Left ventricle myocardium inferior (tissue), 1 donor: Measurements from ENCODE around the gene IGFL1. TPM values are rescaled to one million over a fixed set of nuclear protein-coding genes. Genes with fewer than 3 reads are reported as not detected.
"Not testable (repeated sequence)": the region's sequence is repeated elsewhere in the genome, so short reads cannot be mapped to it uniquely, and the experiment has no call there.

ENCODE experiments used
- DNase-seq: peaks from one replicate; pipeline ENCODE4 v3.0.0-alpha.2; 2020
- H3K27ac ChIP-seq: fragments of 200-600 bp; replicated peaks from 2 replicates; pipeline ENCODE4 v1.8.0; 2021
- H3K27me3 ChIP-seq: fragments of 200-600 bp; 2 replicates; pipeline ENCODE4 v1.8.0; 2021; ENCODE audit warnings: low read depth
- H3K36me3 ChIP-seq: fragments of 200-600 bp; 2 replicates; pipeline ENCODE4 v1.8.0; 2021
- H3K4me1 ChIP-seq: fragments of 200-600 bp; 2 replicates; pipeline ENCODE4 v1.8.0; 2021
- H3K4me3 ChIP-seq: fragments of 200-600 bp; 2 replicates; pipeline ENCODE4 v1.8.0; 2021; ENCODE audit warnings: mild to moderate bottlenecking, moderate library complexity
- H3K9me3 ChIP-seq: fragments of 200-600 bp; replicated peaks from 2 replicates; pipeline ENCODE4 v1.8.0; 2021
- CTCF ChIP-seq: fragments of 200-600 bp; IDR thresholded peaks from 2 replicates; pipeline ENCODE4 v1.8.0; 2021; ENCODE audit warnings: antibody characterized with exemption, mild to moderate bottlenecking, borderline replicate concordance
- intact Hi-C: fragments of 100-400 bp; cut with micrococcal nuclease; formaldehyde crosslinking; loops from one replicate; pipeline ENCODE4 v1.11.0; 2022
- total RNA-seq: library from RNA; stranded (reverse); fragmentation: NEBNext Ultra II Directional; extraction: Animal tissue kit (Norgen Biotek cat#: 25700); gene quantifications from one replicate; pipeline ENCODE4 v1.2.1, GENCODE V29; 2021
- donor health status: DM: no; HTN: yes; CAD: no; lungs with severe emphysema.

The IGFL1 gene
- total RNA-seq, 1 donor from 2014 or later, result not detected

GRCh38 chr19:46232938-46233621 lies 3.5 kb downstream of the IGFL1 start:
- Histone ChIP-seq H3K9me3 (no peaks in the 10 kb centered on the region), H3K36me3 (no peaks in the 10 kb centered on the region), H3K4me3 (no peak overlapping the region), H3K4me1 (no peaks in the 10 kb centered on the region), H3K27me3 (peaks cover 85% of the 10 kb centered on the region), H3K27ac (no peak overlapping the region)
- intact Hi-C loops, result no loop called here
- no peak for TF ChIP-seq CTCF
- no peak for DNase-seq

GRCh38 chr19:46233871-46234270 lies 4.3 kb downstream of the IGFL1 start:
- H3K9me3 ChIP-seq, H3K4me3 ChIP-seq, intact Hi-C loops, DNase-seq, H3K36me3 ChIP-seq, H3K4me1 ChIP-seq, H3K27ac ChIP-seq: not testable (repeated sequence)
- peaks cover 87% of the 10 kb centered on the region for H3K27me3 ChIP-seq

DNA sequence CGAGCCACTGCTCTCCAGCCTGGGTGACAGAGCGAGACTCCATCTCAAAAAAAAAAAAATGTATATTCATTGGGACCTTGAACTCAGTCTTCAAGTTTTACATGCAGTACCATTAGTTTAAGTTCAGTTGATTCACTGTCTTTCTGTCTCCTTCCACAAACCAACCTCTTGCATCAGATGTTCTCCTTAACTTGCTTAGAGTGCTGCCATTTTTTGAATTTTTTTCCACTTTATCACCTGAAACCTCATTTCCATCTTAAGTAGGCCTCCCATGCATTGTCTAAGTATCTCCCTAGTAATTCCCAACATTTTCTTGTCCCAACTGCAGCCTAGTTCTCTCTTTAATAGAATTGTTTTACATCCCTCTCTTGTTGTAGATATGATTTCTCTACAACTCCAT lies 8.6 kb downstream of the IGFL1 start:
- intact Hi-C loops, H3K9me3 ChIP-seq, H3K36me3 ChIP-seq, H3K4me1 ChIP-seq, H3K4me3 ChIP-seq, H3K27ac ChIP-seq, DNase-seq: not testable (repeated sequence)
- H3K27me3 ChIP-seq, result peaks cover 74% of the 10 kb centered on the region

DNA sequence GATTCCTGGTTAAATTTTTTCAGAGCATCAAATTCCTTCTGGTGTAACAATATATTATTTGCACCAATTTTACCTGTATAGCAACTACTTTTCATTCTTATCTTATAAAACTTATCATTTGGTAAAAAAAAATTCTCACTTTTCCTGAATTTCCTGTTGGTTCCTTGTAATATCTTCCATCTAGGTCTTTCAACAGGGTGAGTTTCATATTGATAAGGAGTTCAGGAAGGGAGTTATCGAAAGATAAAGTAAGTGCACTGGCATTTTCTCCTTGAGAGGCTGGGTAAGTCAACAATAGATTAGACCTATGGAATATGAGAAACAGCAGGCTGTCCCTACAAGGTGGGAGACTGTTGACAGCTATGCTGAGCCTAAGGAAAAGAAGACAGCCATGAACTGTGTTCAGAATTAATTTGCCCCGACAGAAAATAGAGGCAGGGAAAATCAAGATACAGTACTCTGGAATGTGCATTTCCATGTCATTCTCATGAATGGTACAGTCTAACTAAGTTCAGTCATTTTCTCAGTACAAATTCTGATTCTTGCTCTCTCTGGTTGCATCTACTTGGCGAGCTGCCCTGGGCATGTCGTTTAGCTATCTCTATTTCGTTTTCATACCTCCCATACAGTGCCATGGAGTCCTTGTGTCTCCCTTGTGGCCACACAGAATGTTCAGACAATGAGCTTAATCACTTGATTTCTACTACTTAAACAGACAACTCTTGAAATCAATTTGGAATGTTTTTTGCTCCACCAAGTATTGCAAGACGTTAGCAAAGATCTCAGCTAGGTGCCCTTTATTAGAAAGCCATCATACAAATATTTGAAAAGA lies 9.9 kb downstream of the IGFL1 start:
- H3K9me3 ChIP-seq, result no peaks in the 10 kb centered on the region
- no peak for DNase-seq
- H3K27me3 ChIP-seq, result peaks cover 83% of the 10 kb centered on the region
- TF ChIP-seq CTCF, result no peak
- no peak overlapping the region for H3K4me3 ChIP-seq
- H3K36me3 ChIP-seq, result no peaks in the 10 kb centered on the region
- H3K27ac ChIP-seq, result no peak overlapping the region
- intact Hi-C loops, result no loop called here
- H3K4me1 ChIP-seq, result no peaks in the 10 kb centered on the region

GRCh38 chr19:46240693-46241092 lies 11.2 kb downstream of the IGFL1 start:
- peaks cover 85% of the 10 kb centered on the region for H3K27me3 ChIP-seq

DNA sequence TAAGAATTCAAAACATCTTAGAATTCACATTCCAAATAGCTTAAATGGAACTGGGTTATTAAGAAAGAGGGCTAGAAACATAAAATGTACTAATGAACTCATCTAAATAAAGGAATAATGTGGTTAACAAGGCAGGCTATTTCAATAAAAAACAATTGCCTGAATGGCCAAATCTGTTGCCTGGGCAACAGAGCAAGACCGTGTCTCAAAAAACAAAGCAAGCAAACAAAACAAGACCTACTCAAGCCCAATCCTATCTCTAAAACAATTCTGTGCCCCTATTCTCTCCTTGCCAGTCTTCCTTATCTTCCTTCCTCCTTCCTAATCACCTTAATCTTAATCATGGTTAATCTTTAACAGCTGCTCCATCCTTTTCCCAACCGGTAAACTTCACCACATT lies 12.1 kb downstream of the IGFL1 start:
- H3K9me3 ChIP-seq, result no peaks in the 10 kb centered on the region
- H3K27ac ChIP-seq, result no peak overlapping the region
- no peak for DNase-seq
- H3K36me3 ChIP-seq, result no peaks in the 10 kb centered on the region
- H3K4me1 ChIP-seq, result no peaks in the 10 kb centered on the region
- no peak for TF ChIP-seq CTCF
- intact Hi-C loops, result no loop called here
- no peak overlapping the region for H3K4me3 ChIP-seq
- peaks cover 85% of the 10 kb centered on the region for H3K27me3 ChIP-seq

More at GRCh38 chr19:46240693-46241092, 11.2 kb downstream of the IGFL1 start:
- Histone ChIP-seq H3K9me3 (no peaks in the 10 kb centered on the region), H3K4me3 (no peak overlapping the region), H3K4me1 (no peaks in the 10 kb centered on the region), H3K27ac (no peak overlapping the region), H3K36me3 (no peaks in the 10 kb centered on the region)
- no peak for DNase-seq
- intact Hi-C loops, result no loop called here
- no peak for TF ChIP-seq CTCF

- not testable (repeated sequence) for H3K27ac ChIP-seq
Observed at GRCh38 chr19:46243081-46243654, 13.6 kb downstream of the IGFL1 start.

More at GRCh38 chr19:46243081-46243654, 13.6 kb downstream of the IGFL1 start:
- H3K9me3 ChIP-seq, intact Hi-C loops, H3K4me1 ChIP-seq, H3K4me3 ChIP-seq, H3K36me3 ChIP-seq, DNase-seq: not testable (repeated sequence)
- peaks cover 85% of the 10 kb centered on the region for H3K27me3 ChIP-seq
